ENCODE results near the gene SCAMP1. TPM values are rescaled to one million over a fixed set of nuclear protein-coding genes. Genes with fewer than 3 reads are reported as not detected.

The SCAMP1 gene
- total RNA-seq, 1 donor from 2014 or later, result 29.5 TPM

GRCh38 chr5:78521455-78521854 is 161.0 kb downstream of the SCAMP1 start:
- ATAC-seq (no peak), DNase-seq (ENCODE audit: missing footprints) (no peak)
- intact Hi-C loops (cut with DNase I), result no loop called here

- intact Hi-C loops (cut with DNase I), result no loop called here
Observed at GRCh38 chr5:78522476-78523260, 162.3 kb downstream of the SCAMP1 start.

GRCh38 chr5:78523314-78524193 is 163.1 kb downstream of the SCAMP1 start:
- intact Hi-C loops (cut with DNase I), result no loop called here
- DNase-seq (ENCODE audit: missing footprints), result no peak
- no peak for ATAC-seq

More at GRCh38 chr5:78522476-78523260, 162.3 kb downstream of the SCAMP1 start:
- DNase-seq (ENCODE audit: missing footprints), result no peak
- ATAC-seq, result no peak

GRCh38 chr5:78526049-78526525 is 165.7 kb downstream of the SCAMP1 start:
- intact Hi-C loops (cut with DNase I), result loop anchor here (2.0 kb wide), 1 partner anchor 19 kb away; no protein-coding TSS in a partner anchor
- DNase-seq (ENCODE audit: missing footprints), result no peak
- ATAC-seq, result no peak

GRCh38 chr5:78527054-78527859 is 166.8 kb downstream of the SCAMP1 start:
- ATAC-seq, result peak; percentile 92
- intact Hi-C loops (cut with DNase I), result loop anchor here (2.0 kb wide), 1 partner anchor 20 kb away; no protein-coding TSS in a partner anchor
- no peak for DNase-seq (ENCODE audit: missing footprints)

- ATAC-seq (no peak), DNase-seq (ENCODE audit: missing footprints) (no peak)
- intact Hi-C loops (cut with DNase I), result loop anchor here (2.0 kb wide), 1 partner anchor 21 kb away; no protein-coding TSS in a partner anchor
Observed at GRCh38 chr5:78527925-78528324, 167.5 kb downstream of the SCAMP1 start.

Other genes starting within 250 kb of the SCAMP1 start
- 21.3 TPM for gene AP3B1, start 65.9 kb upstream of the SCAMP1 start, total RNA-seq